Activated CD4-positive, alpha-beta T cell treated with anti-CD3 and anti-CD28 coated beads for 36 hours (primary cell): ENCODE data around the gene MDC1. TPM values are rescaled to one million over a fixed set of nuclear protein-coding genes. Genes with fewer than 3 reads are reported as not detected.
"Not testable (repeated sequence)": the region's sequence is repeated elsewhere in the genome, so short reads cannot be mapped to it uniquely, and the experiment has no call there.

Experiments used
- ATAC-seq: fragments of 200-7000 bp; cut with Tn5 transposase; one replicate; pipeline ENCODE4 v1.10.0; 2021; ENCODE audit warnings: mild to moderate bottlenecking, moderate library complexity
- CTCF ChIA-PET: fragments of 350-600 bp; sonication (Branson Sonifier 250); formaldehyde crosslinking; loops from one replicate; lab custom pipeline; 2021; ENCODE audit warnings: antibody characterized with exemption; lab: Charles Lee
- POLR2A ChIA-PET: fragments of 350-600 bp; sonication (Branson Sonifier 250); formaldehyde crosslinking; loops from one replicate; lab custom pipeline; 2021; ENCODE audit warnings: antibody characterized with exemption, inconsistent platforms; lab: Charles Lee
- DNase-seq: peaks from one replicate; pipeline ENCODE4 v3.0.0-alpha.2; 2020
- H3K27ac Mint-ChIP-seq: one replicate; pipeline ENCODE4 v1.8.0; 2021; ENCODE audit warnings: mixed read lengths
- H3K27me3 Mint-ChIP-seq: one replicate; pipeline ENCODE4 v1.8.0; 2021; ENCODE audit warnings: mixed read lengths
- H3K36me3 Mint-ChIP-seq: one replicate; pipeline ENCODE4 v1.8.0; 2021; ENCODE audit warnings: low read depth, mixed read lengths
- H3K4me1 Mint-ChIP-seq: one replicate; pipeline ENCODE4 v1.8.0; 2021; ENCODE audit warnings: mixed read lengths
- H3K4me3 Mint-ChIP-seq: one replicate; pipeline ENCODE4 v1.8.0; 2021; ENCODE audit warnings: mild to moderate bottlenecking, moderate library complexity, mixed read lengths
- H3K9me3 Mint-ChIP-seq: one replicate; pipeline ENCODE4 v1.8.0; 2021; ENCODE audit warnings: low read depth, mixed read lengths
- intact Hi-C, 2 experiments: fragments of 100-400 bp; cut with DNase I in 1 of 2; cut with micrococcal nuclease in 1 of 2; formaldehyde crosslinking; loops; one replicate each; pipeline versions ENCODE4 v1.14.2 to v1.15.1; 2022 to 2024; cut with DNase I, micrococcal nuclease
- total RNA-seq, 2 experiments: library from RNA; stranded (reverse); gene quantifications; one replicate each; pipeline ENCODE4 v1.2.3, GENCODE V29; 2021

MDC1 gene
- total RNA-seq, 2 experiments from 2014 or later: 92.0 to 101 TPM

DNA sequence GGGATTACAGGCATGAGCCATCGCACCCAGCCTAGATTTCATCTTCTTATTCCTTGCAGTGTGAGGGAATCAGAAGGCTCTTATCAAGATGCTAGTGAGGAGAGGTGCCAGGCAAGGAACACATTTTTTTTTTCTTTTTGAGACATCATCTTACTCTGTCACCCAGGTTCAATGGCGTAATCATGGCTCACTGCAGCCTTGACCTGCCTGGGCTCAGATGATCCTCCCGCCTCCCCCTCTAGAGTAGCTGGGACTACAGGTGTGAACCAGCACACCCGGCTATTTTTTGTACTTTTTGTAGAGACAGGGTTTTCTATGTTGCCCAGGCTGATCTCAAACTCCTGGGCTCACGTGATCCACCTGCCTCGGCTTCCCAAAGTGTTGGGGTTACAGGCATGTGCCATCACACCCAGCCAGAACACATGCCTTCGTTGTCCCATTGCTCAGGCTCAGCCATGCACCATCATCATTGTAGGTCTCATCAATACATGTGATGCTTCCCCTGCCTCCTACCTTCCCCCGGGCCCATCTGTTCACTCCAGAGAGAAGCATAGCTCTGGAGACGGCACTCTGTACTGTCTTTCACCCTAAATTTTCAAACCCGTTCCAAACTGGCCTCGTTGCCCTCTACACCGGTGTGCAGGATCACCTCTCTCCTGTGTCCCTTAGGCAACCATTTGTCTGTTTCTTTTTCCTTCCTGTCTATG, 15.3 kb upstream of the MDC1 start:
- POLR2A ChIA-PET: interaction anchor here (0.7 kb wide), 1 partner anchor 28 kb away, joined by 3 read pairs; no protein-coding TSS in a partner anchor
- Mint-ChIP-seq H3K4me3 (no peak overlapping the region), H3K27me3 (no peaks in the 10 kb centered on the region)

DNA sequence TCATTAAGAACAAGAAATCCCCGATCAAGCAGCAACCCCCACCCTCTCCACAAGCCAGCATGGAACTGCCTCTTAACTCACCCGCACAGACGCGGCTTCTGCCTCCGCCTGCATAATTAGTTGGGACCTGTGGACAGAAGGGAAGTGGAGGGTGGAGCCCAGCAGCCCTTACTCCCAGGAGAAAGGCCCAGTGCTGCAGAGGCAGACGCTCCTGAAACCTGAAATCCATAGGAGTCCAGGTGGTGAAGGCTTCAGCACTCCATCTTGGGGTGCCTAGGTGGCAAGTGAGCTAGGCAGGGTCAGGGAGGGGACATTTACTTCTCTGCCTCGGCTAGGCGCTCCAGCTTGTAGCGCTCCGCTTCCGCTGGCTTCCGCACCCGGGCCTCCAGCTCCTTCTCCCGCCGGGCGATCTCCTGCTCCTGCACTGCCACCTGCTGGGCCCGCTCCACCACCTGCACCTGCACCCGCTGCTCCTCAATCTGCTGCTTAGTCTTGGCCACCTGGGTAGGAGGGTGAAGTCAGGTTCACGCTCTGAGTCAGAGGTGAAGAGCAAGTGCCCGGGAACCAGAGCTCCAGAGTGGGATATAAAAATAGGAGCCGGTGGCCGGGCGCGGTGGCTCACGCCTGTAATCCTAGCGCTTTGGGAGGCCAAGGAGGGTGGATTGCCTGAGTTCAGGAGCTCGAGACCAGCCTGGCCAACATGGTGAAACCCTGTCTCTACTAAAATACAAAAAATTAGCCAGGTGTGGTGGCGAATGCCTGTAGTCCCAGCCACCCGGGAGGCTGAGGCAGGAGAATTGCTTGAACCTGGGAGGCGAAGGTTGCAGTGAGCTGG, 13.7 kb upstream of the MDC1 start:
- no peaks in the 10 kb centered on the region for H3K9me3 Mint-ChIP-seq
- POLR2A ChIA-PET: interaction anchor here (0.6 to 1.3 kb wide), 13 partner anchors 9 to 349 kb away, joined by 3 to 11 read pairs (median 4); partner anchors contain the start of genes MDC1, MRPS18B and PPP1R10
- peaks cover 59% of the 10 kb centered on the region for H3K36me3 Mint-ChIP-seq
- peak; percentile 75 for ATAC-seq
- H3K27ac Mint-ChIP-seq: peak overlapping the region; percentile 65
- peak; percentile 94 for DNase-seq
- intact Hi-C loops: loop anchor here (1.0 to 10.0 kb wide), 5 partner anchors 52 to 356 kb away; partner anchors contain the start of gene ATAT1 (in 1 of the 2)
- H3K4me3 Mint-ChIP-seq: peak overlapping the region; percentile 51
- peaks cover 44% of the 10 kb centered on the region for H3K4me1 Mint-ChIP-seq
- CTCF ChIA-PET: interaction anchor here (0.6 to 5.3 kb wide), 59 partner anchors 9 to 519 kb away, joined by 3 to 59 read pairs (median 4); partner anchors contain the start of genes DDR1, DHX16, MDC1 and MRPS18B
- no peaks in the 10 kb centered on the region for H3K27me3 Mint-ChIP-seq

More for the DNA sequence above, 15.3 kb upstream of the MDC1 start:
- H3K27ac Mint-ChIP-seq: no peak overlapping the region
- H3K4me1 Mint-ChIP-seq: peaks cover 58% of the 10 kb centered on the region
- CTCF ChIA-PET: interaction anchor here (1.0 to 7.1 kb wide), 13 partner anchors 9 to 249 kb away, joined by 3 to 59 read pairs (median 9); partner anchors contain the start of gene VARS2
- DNase-seq (no peak), ATAC-seq (no peak)
- H3K9me3 Mint-ChIP-seq: no peaks in the 10 kb centered on the region
- intact Hi-C loops: loop anchor here (5.0 to 10.0 kb wide), 3 partner anchors 250 to 355 kb away; no protein-coding TSS in a partner anchor
- peaks cover 67% of the 10 kb centered on the region for H3K36me3 Mint-ChIP-seq

DNA sequence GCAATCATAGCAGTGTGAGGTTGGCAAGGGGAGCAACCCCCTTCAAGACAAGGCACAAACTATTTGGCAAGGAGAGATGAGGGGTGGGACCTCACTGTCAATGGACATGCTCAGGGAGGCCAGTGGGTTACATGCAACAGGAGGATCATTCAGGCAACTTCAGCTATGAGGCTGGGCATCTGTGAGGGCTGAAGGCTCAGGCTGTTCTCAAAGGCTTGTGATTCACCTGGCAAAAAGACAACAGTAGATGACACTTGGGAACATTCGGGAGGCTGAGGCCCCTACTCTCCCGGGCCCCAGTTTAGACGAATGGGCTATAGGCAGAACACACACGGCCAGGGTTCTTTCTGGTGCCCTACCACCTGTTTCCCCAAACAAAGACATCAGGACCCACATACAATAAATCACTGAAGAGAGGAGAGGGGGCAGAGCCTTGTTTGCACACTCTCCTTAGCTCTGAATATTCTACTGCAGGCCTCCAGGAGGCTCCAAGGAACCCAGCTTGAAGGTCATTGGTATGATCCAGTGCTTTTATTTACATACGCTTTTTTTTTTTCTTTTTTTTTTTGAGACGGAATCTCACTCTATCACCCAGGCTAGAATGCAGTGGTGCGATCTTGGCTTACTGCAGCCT, 11.0 kb upstream of the MDC1 start:
- peaks cover 67% of the 10 kb centered on the region for H3K36me3 Mint-ChIP-seq
- intact Hi-C loops: no loop called here
- no peaks in the 10 kb centered on the region for H3K27me3 Mint-ChIP-seq
- peaks cover 49% of the 10 kb centered on the region for H3K4me1 Mint-ChIP-seq
- no peak overlapping the region for H3K4me3 Mint-ChIP-seq
- no peak for ATAC-seq
- no peaks in the 10 kb centered on the region for H3K9me3 Mint-ChIP-seq
- peak overlapping the region; percentile 53 for H3K27ac Mint-ChIP-seq
- ChIA-PET CTCF (interaction anchor here (0.7 to 5.3 kb wide), 9 partner anchors 10 to 120 kb away, joined by 3 to 59 read pairs (median 4); partner anchors contain the start of gene DHX16), POLR2A (interaction anchor here (0.6 to 0.9 kb wide), 5 partner anchors 23 to 377 kb away, joined by 3 to 8 read pairs (median 4); no protein-coding TSS in a partner anchor)
- no peak for DNase-seq

DNA sequence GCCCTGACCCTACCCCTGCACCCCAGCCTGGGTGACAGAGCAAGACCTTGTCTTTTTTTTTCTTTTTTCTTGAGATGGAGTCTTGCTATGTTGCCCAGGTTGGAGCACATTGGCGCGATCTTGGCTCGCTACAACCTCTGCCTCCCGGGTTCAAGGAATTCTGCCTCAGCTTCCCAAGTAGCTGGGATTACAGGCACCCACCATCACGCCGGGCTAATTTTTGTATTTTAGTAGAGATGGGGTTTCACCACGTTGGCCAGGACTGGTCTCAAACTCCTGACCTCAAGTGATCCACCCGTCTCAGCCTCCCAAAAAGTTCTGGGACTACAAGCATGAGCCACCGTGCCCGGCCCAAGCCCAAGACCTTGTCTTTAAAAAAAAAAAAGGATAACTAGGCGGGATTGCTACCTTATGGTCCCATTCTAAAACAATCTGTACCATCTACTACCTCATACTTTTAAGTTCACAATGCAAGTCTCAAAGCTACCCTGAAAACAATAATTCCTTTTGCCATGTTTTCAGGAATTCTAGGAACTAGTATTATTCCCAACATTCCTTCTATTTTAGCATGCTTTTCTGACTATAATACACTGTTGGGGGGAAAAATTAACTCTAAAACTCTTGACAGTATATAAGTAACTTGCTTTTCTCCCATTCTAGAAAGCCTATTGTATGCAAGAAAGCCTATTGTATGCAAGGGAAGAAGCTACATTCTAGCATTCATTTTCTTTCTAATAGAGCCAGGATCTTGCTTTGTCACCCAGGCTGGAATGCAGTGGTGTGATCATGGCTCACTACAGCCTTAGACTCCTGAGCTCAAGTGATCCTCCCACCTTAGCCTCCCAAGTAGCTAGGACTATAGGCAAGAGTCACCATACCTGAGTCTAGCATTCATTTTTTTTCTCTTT, 9.7 kb upstream of the MDC1 start:
- peaks cover 48% of the 10 kb centered on the region for H3K4me1 Mint-ChIP-seq
- ChIA-PET POLR2A (interaction anchor here (0.6 to 1.8 kb wide), 3 partner anchors 10 to 45 kb away, joined by 4 to 6 read pairs (median 6); partner anchors contain the start of gene MDC1), CTCF (interaction anchor here (0.6 to 1.9 kb wide), 5 partner anchors 48 to 522 kb away, joined by 3 to 9 read pairs (median 3); no protein-coding TSS in a partner anchor)
- no peak for ATAC-seq
- no peaks in the 10 kb centered on the region for H3K27me3 Mint-ChIP-seq
- H3K4me3 Mint-ChIP-seq: no peak overlapping the region
- intact Hi-C loops: no loop called here
- peaks cover 69% of the 10 kb centered on the region for H3K36me3 Mint-ChIP-seq
- H3K9me3 Mint-ChIP-seq: no peaks in the 10 kb centered on the region
- peak overlapping the region; percentile 60 for H3K27ac Mint-ChIP-seq
- DNase-seq: no peak

DNA sequence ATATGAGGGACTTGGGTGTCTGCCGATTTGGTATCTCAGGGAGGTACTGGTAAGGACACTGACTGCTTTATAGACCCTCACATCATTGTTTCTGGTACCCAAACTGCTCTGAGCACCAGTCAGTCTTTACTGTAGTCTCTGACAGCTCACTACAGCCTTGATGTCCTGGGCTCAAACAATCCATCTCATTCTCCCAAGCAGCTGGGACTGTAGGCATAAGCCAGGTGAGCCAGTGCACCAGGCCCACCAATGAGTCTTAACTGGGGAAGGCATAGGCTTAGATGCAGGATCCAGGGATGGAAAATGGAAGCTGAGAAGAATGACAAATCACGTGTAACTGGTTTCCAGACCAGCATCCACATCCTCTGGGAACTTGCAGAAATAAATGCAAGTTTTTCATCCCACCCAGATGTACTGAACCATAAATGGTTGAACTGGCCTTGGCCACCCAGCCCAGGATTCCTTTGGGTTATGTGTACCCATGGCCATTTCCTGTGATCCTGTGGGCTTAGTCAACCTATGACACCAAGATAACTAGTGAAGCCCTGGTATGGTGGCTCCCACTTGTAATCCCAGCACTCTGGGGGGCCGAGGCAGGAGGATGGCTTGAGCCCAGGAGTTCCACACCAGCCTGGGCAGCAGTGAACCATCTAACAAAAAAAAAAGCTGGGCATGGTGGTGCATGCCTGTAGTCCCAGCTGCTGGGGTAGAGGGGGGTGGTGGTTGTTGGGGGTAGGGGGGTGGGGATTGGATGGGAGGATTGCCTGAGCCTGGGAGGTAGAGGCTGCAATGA, 8.8 kb upstream of the MDC1 start:
- DNase-seq: no peak
- H3K9me3 Mint-ChIP-seq: no peaks in the 10 kb centered on the region
- peaks cover 41% of the 10 kb centered on the region for H3K4me1 Mint-ChIP-seq
- ChIA-PET CTCF (interaction anchor here (0.6 to 4.7 kb wide), 3 partner anchors 9 to 354 kb away, joined by 3 to 31 read pairs (median 9); no protein-coding TSS in a partner anchor), POLR2A (interaction anchor here (1.5 to 2.3 kb wide), 3 partner anchors 9 to 47 kb away, joined by 6 to 9 read pairs (median 6); partner anchors contain the start of gene MDC1)
- H3K27me3 Mint-ChIP-seq: no peaks in the 10 kb centered on the region
- intact Hi-C loops: no loop called here
- no peak overlapping the region for H3K27ac Mint-ChIP-seq
- no peak for ATAC-seq
- H3K4me3 Mint-ChIP-seq: no peak overlapping the region
- H3K36me3 Mint-ChIP-seq: peaks cover 71% of the 10 kb centered on the region

DNA sequence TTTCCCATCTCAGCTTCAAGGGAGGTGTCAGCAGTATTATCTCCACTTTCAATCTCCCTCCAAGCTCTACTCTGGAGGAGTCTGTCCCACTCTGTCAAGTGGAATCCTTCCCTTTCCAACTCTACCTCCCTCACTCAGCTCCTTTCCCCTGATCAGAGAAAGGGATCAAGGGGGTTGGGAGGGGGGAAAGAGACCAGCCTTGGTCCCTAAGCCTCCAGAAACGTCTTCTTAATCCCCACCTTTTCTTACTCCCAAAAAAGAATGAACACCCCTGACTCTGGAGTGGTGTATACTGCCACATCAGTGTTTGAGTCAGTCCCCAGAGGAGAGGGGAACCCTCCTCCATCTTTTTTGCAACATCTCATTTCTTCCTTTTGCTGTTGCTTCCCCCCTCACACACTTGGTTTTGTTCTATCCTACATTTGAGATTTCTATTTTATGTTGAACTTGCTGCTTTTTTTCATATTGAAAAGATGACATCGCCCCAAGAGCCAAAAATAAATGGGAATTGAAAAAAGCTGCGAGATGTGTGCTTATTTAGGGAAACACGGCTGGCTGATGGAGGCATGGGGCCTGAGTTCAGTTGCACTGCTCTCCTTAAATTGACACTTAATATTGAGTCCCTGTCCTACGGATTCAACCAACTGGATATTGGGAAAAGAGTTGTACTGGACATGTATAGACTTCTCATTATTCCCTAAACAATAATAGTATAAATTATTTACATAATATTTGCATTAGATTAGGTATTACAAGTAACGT, 8.0 kb upstream of the MDC1 start:
- H3K27ac Mint-ChIP-seq: peak overlapping the region; percentile 74
- ATAC-seq (no peak), DNase-seq (no peak)
- H3K4me1 Mint-ChIP-seq: peaks cover 33% of the 10 kb centered on the region
- H3K27me3 Mint-ChIP-seq: no peaks in the 10 kb centered on the region
- intact Hi-C loops: loop anchor here (5.0 kb wide), 2 partner anchors 233 to 677 kb away; partner anchors contain the start of gene MICA (in 1 of the 2)
- H3K4me3 Mint-ChIP-seq: peak overlapping the region; percentile 44
- H3K9me3 Mint-ChIP-seq: no peaks in the 10 kb centered on the region
- POLR2A ChIA-PET: interaction anchor here (1.5 to 2.3 kb wide), 3 partner anchors 8 to 46 kb away, joined by 6 to 9 read pairs (median 6); partner anchors contain the start of gene MDC1
- H3K36me3 Mint-ChIP-seq: peaks cover 71% of the 10 kb centered on the region
- CTCF ChIA-PET: interaction anchor here (0.5 to 4.7 kb wide), 4 partner anchors 10 to 101 kb away, joined by 3 to 97 read pairs (median 17); no protein-coding TSS in a partner anchor

DNA sequence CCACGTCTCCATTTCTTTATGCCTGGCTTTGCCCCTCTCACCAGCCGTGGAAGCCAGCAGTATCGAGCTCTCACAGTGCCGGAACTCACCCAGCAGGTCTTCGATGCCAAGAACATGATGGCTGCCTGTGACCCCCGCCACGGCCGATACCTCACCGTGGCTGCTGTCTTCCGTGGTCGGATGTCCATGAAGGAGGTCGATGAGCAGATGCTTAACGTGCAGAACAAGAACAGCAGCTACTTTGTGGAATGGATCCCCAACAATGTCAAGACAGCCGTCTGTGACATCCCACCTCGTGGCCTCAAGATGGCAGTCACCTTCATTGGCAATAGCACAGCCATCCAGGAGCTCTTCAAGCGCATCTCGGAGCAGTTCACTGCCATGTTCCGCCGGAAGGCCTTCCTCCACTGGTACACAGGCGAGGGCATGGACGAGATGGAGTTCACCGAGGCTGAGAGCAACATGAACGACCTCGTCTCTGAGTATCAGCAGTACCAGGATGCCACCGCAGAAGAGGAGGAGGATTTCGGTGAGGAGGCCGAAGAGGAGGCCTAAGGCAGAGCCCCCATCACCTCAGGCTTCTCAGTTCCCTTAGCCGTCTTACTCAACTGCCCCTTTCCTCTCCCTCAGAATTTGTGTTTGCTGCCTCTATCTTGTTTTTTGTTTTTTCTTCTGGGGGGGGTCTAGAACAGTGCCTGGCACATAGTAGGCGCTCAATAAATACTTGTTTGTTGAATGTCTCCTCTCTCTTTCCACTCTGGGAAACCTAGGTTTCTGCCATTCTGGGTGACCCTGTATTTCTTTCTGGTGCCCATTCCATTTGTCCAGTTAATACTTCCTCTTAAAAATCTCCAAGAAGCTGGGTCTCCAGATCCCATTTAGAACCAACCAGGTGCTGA, 7.0 kb upstream of the MDC1 start:
- not testable (repeated sequence) for H3K27me3 Mint-ChIP-seq, DNase-seq, H3K9me3 Mint-ChIP-seq, ATAC-seq
- Mint-ChIP-seq H3K4me3 (peak overlapping the region; percentile 98), H3K36me3 (peaks cover 65% of the 10 kb centered on the region), H3K27ac (peak overlapping the region; percentile 92), H3K4me1 (peaks cover 35% of the 10 kb centered on the region)
- intact Hi-C loops: loop anchor here (2.0 to 5.0 kb wide), 3 partner anchors 232 to 678 kb away; partner anchors contain the start of gene MICA (in 1 of the 2)
- ChIA-PET CTCF (interaction anchor here (0.5 to 4.7 kb wide), 14 partner anchors 11 to 167 kb away, joined by 3 to 97 read pairs (median 4); partner anchors contain the start of genes ATAT1, DHX16 and PRR3), POLR2A (interaction anchor here (0.5 to 2.7 kb wide), 6 partner anchors 11 to 327 kb away, joined by 3 to 9 read pairs (median 4); no protein-coding TSS in a partner anchor)
